H9 (cell line): ENCODE results near the gene MED9. TPM values are rescaled to one million over a fixed set of nuclear protein-coding genes. Genes with fewer than 3 reads are reported as not detected.

Experiments
- DNase-seq: peaks from one replicate; pipeline ENCODE4 v3.0.0-alpha.2; 2017
- H2AFZ ChIP-seq: one replicate; pipeline ENCODE4 v1.6.1; 2013; ENCODE audit warnings: mild to moderate bottlenecking, low read length, control low read depth, moderate library complexity
- H2AK5ac ChIP-seq: 2 replicates; pipeline ENCODE4 v1.6.1; 2013; ENCODE audit warnings: low read length, control low read depth, mixed read lengths; ENCODE audit not compliant: insufficient read length
- H2BK120ac ChIP-seq: one replicate; pipeline ENCODE4 v1.6.1; 2013; ENCODE audit warnings: low read depth, mild to moderate bottlenecking, low read length, control low read depth, inconsistent platforms; ENCODE audit not compliant: poor library complexity, severe bottlenecking
- H2BK12ac ChIP-seq: 2 replicates; pipeline ENCODE4 v1.6.1; 2013; ENCODE audit warnings: low read length, control low read depth, mixed read lengths, low read depth; ENCODE audit not compliant: insufficient read length
- H2BK15ac ChIP-seq: 2 replicates; pipeline ENCODE4 v1.6.1; 2013; ENCODE audit warnings: low read depth, low read length, control low read depth
- H2BK20ac ChIP-seq: one replicate; pipeline ENCODE4 v1.6.1; 2013; ENCODE audit warnings: low read depth, mild to moderate bottlenecking, low read length, control low read depth, inconsistent platforms; ENCODE audit not compliant: poor library complexity, severe bottlenecking
- H2BK5ac ChIP-seq: 2 replicates; pipeline ENCODE4 v1.6.1; 2013; ENCODE audit warnings: low read length, control low read depth, mixed read lengths; ENCODE audit not compliant: insufficient read length
- H3K14ac ChIP-seq: 2 replicates; pipeline ENCODE4 v1.6.1; 2013; ENCODE audit warnings: low read length, control low read depth; ENCODE audit not compliant: insufficient read depth
- H3K18ac ChIP-seq: 2 replicates; pipeline ENCODE4 v1.6.1; 2013; ENCODE audit warnings: low read depth, mild to moderate bottlenecking, mixed read lengths, low read length, control low read depth; ENCODE audit not compliant: insufficient read length
- H3K23ac ChIP-seq: 2 replicates; pipeline ENCODE4 v1.6.1; 2013; ENCODE audit warnings: low read length, control low read depth, mixed read lengths, low read depth; ENCODE audit not compliant: insufficient read length
- H3K23me2 ChIP-seq: 2 replicates; pipeline ENCODE4 v1.6.1; 2013; ENCODE audit warnings: low read depth, mild to moderate bottlenecking, mixed read lengths, low read length, control low read depth; ENCODE audit not compliant: insufficient read length, poor library complexity, severe bottlenecking
- H3K27ac ChIP-seq: 2 replicates; pipeline ENCODE4 v1.5.1; 2013; ENCODE audit warnings: low read length, control low read depth, mixed read lengths, low read depth; ENCODE audit not compliant: insufficient read length
- H3K27me3 ChIP-seq: 2 replicates; pipeline ENCODE4 v1.6.1; 2013; ENCODE audit warnings: low read length, control low read depth, inconsistent platforms; ENCODE audit not compliant: insufficient read depth
- H3K4ac ChIP-seq: 2 replicates; pipeline ENCODE4 v1.6.1; 2013; ENCODE audit warnings: low read depth, mild to moderate bottlenecking, control low read depth, inconsistent platforms, low read length, moderate library complexity
- H3K4me1 ChIP-seq: 2 replicates; pipeline ENCODE4 v1.6.1; 2013; ENCODE audit warnings: low read length, control low read depth, inconsistent platforms; ENCODE audit not compliant: insufficient read depth
- H3K4me2 ChIP-seq: 2 replicates; pipeline ENCODE4 v1.6.1; 2013; ENCODE audit warnings: low read length, control low read depth, mixed read lengths; ENCODE audit not compliant: insufficient read length, insufficient read depth
- H3K56ac ChIP-seq: 2 replicates; pipeline ENCODE4 v1.6.1; 2013; ENCODE audit warnings: low read depth, mild to moderate bottlenecking, mixed read lengths, low read length, control low read depth; ENCODE audit not compliant: insufficient read length
- H3K79me1 ChIP-seq: 2 replicates; pipeline ENCODE4 v1.6.1; 2013; ENCODE audit warnings: low read depth, mild to moderate bottlenecking, moderate library complexity, low read length, control low read depth, inconsistent platforms; ENCODE audit not compliant: insufficient read depth, poor library complexity, severe bottlenecking
- H3K79me2 ChIP-seq: 2 replicates; pipeline ENCODE4 v1.6.1; 2013; ENCODE audit warnings: low read length, control low read depth, inconsistent platforms; ENCODE audit not compliant: insufficient read depth
- H3K9ac ChIP-seq: 2 replicates; pipeline ENCODE4 v1.6.1; 2013; ENCODE audit warnings: low read length, control low read depth, mixed read lengths; ENCODE audit not compliant: insufficient read length; ENCODE audit errors: extremely low read depth
- H3K9me3 ChIP-seq: one replicate; pipeline ENCODE4 v1.6.1; 2013; ENCODE audit warnings: low read depth, low read length, inconsistent platforms; ENCODE audit not compliant: control insufficient read depth
- H3T11ph ChIP-seq: one replicate; pipeline ENCODE4 v1.6.1; 2013; ENCODE audit warnings: mild to moderate bottlenecking, low read length, control low read depth, inconsistent platforms
- H4K20me1 ChIP-seq: one replicate; pipeline ENCODE4 v1.6.1; 2013; ENCODE audit not compliant: control insufficient read depth, insufficient read length, insufficient read depth
- H4K5ac ChIP-seq: 2 replicates; pipeline ENCODE4 v1.6.1; 2013; ENCODE audit warnings: low read depth, mild to moderate bottlenecking, mixed read lengths, low read length, control low read depth; ENCODE audit not compliant: insufficient read length
- H4K8ac ChIP-seq: replicated peaks from 2 replicates; pipeline ENCODE4 v1.6.1; 2013; ENCODE audit warnings: low read length, control low read depth, mixed read lengths, low read depth; ENCODE audit not compliant: insufficient read length
- H4K91ac ChIP-seq: 2 replicates; pipeline ENCODE4 v1.6.1; 2013; ENCODE audit warnings: low read depth, mild to moderate bottlenecking, moderate library complexity, mixed read lengths, low read length, control low read depth; ENCODE audit not compliant: insufficient read length
- H3K27ac Mint-ChIP-seq, 3 experiments: 2 replicates in 2 of 3; 3 replicates in 1 of 3; pipeline ENCODE4 v1.8.0; 2020 to 2021; ENCODE audit warnings: mixed read lengths in 3 of 3, mild to moderate bottlenecking in 1 of 3, moderate library complexity in 1 of 3
- H3K27me3 Mint-ChIP-seq: 2 replicates; pipeline ENCODE4 v1.8.0; 2021; ENCODE audit warnings: low read depth, mild to moderate bottlenecking, moderate library complexity, mixed read lengths
- H3K36me3 Mint-ChIP-seq, 3 experiments: 2 replicates in 2 of 3; 3 replicates in 1 of 3; pipeline ENCODE4 v1.8.0; 2020 to 2021; ENCODE audit warnings: low read depth in 3 of 3, mixed read lengths in 3 of 3; ENCODE audit not compliant: insufficient read depth in 1 of 3
- H3K4me1 Mint-ChIP-seq, 2 experiments: 2 replicates each; pipeline ENCODE4 v1.8.0; 2020; ENCODE audit warnings: mixed read lengths in 2 of 2
- H3K4me3 Mint-ChIP-seq, 2 experiments: 2 replicates in 1 of 2; 3 replicates in 1 of 2; pipeline ENCODE4 v1.8.0; 2020 to 2021; ENCODE audit warnings: mild to moderate bottlenecking in 2 of 2, mixed read lengths in 2 of 2, moderate library complexity in 1 of 2
- H3K9me3 Mint-ChIP-seq, 2 experiments: 2 replicates in 1 of 2; 3 replicates in 1 of 2; pipeline ENCODE4 v1.8.0; 2020; ENCODE audit warnings: mild to moderate bottlenecking in 2 of 2, mixed read lengths in 2 of 2, moderate library complexity in 1 of 2
- CTCF ChIP-seq: fragments of 200-600 bp; sonication (generic); conservative IDR thresholded peaks from 3 replicates; pipeline ENCODE4 v1.8.0; 2021; ENCODE audit warnings: antibody characterized with exemption, mild to moderate bottlenecking
- WGBS: extraction: QIAGEN DNeasy Blood & Tissue Kit; methylation state at CpG from one replicate; pipeline ENCODE4 v1.1.7; 2013; ENCODE audit warnings: missing lambda C conversion rate, low lambda C conversion rate, mixed read lengths; ENCODE audit not compliant: insufficient read length; ENCODE audit errors: extremely low coverage; 5-methylcytosine and 5-hydroxymethylcytosine counted together
- total RNA-seq: library from RNA; stranded (reverse); gene quantifications from 2 replicates; pipeline ENCODE4 v1.2.1, GENCODE V29; 2021

MED9 gene
- total RNA-seq, 1 experiment from 2014 or later = 20.0 TPM

DNA sequence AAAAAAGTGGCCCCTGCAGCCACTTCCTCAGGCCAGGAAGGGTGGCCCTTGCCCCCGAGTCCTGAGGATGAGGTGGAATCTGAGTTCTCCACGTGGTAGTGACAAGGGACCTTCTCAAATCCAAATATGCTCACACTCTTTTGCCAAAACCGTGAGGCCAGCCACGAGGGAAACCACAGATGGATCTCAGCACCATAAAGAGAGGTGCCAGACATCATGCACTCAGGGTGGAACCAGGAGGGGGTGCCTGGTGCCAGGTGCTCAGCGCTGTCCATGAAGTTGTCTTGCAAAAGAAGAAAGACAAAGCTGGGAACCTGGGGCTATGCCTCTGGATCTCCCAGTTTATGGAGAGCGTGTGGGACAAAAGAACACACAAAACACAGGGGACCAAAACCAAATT is 45.2 kb upstream of the MED9 start:
- Histone ChIP-seq H3K4me2 (no peak overlapping the region), H3K27me3 (no peaks in the 10 kb centered on the region; the same call in 1 of the 2 replicates), H3K9me3 (no peaks in the 10 kb centered on the region), H3K27ac (no peak overlapping the region), H3K4me1 (no peaks in the 10 kb centered on the region; the same call in 1 of the 2 replicates), H4K8ac (no peak overlapping the region), H3K14ac (no peak overlapping the region), H3K4ac (no peak overlapping the region), H2BK12ac (no peak overlapping the region), H3K23ac (no peak overlapping the region), H2BK15ac (no peak overlapping the region), H3K79me2 (no peaks in the 10 kb centered on the region), H3K56ac (no peak overlapping the region), H2BK120ac (no peak overlapping the region), H3K9ac (no peak overlapping the region), H2BK5ac (no peak overlapping the region), H3K18ac (no peak overlapping the region), H4K20me1 (no peaks in the 10 kb centered on the region), H4K5ac (no peak overlapping the region), H2AK5ac (no peak overlapping the region), H4K91ac (no peak overlapping the region), H3K79me1 (no peaks in the 10 kb centered on the region), H2BK20ac (no peak overlapping the region), H2AFZ (no peak overlapping the region), H3K23me2 (no peaks in the 10 kb centered on the region), H3T11ph (no peak overlapping the region)
- Mint-ChIP-seq H3K27me3 (peaks cover 42% of the 10 kb centered on the region), H3K36me3 (no peaks in the 10 kb centered on the region; a peak in 1 of 7 replicates), H3K4me3 (no peak overlapping the region), H3K4me1 (peaks cover 0 to 6% of the 10 kb centered on the region in 2 experiments; a peak in 2 of 4 replicates), H3K9me3 (peaks cover 7 to 15% of the 10 kb centered on the region in 2 experiments), H3K27ac (no peak overlapping the region)
- TF ChIP-seq CTCF = no peak
- WGBS = no CpG with 5 or more reads among the region's 6 CpGs
- DNase-seq = no peak
